ENCODE results near the gene PAOX. TPM values are rescaled to one million over a fixed set of nuclear protein-coding genes. Genes with fewer than 3 reads are reported as not detected.

Gene PAOX
- total and polyA plus RNA-seq, 2 of the 13 experiments (the other 11 are each of a cell fraction or from before 2014, with no cell fraction given): 0.49 to 0.77 TPM

DNA sequence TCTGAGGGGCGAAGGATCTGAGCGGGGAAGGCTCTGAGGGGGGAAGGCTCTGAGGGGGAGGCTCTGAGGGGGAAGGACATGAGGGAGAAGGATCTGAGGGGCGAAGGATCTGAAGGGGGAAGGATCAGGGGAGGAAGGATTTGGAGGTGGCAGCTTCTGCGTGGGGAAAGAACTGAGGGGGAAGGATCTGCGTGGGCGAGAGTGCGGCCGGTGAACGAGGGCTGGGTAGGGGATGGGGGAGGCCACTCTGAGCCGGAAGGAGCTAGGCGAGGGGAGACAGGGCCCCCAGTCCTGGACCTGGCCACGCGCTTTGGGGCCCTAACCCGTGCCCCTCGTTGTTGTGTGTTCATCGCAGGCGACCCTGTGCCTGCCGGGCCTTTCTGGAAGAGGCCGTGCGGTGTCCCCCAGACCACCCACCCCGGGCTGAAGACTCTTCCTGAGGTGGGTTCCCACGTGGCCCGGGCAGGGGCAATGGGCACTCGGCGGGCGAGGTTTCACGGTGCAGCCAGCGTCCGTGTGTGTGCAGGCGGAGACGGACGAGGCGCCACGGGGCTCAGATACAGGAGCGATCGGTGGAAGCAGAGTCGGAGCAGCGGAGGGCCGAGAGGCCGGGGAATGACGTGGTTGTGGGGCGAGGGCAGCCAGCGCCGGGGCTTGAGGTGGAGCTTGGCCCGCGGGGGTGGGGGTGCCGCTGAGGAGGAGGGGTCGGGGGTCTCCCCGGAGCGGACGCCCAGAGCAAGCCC is 44.4 kb upstream of the PAOX start (continued):
- TF ChIP-seq, protein P1, sequence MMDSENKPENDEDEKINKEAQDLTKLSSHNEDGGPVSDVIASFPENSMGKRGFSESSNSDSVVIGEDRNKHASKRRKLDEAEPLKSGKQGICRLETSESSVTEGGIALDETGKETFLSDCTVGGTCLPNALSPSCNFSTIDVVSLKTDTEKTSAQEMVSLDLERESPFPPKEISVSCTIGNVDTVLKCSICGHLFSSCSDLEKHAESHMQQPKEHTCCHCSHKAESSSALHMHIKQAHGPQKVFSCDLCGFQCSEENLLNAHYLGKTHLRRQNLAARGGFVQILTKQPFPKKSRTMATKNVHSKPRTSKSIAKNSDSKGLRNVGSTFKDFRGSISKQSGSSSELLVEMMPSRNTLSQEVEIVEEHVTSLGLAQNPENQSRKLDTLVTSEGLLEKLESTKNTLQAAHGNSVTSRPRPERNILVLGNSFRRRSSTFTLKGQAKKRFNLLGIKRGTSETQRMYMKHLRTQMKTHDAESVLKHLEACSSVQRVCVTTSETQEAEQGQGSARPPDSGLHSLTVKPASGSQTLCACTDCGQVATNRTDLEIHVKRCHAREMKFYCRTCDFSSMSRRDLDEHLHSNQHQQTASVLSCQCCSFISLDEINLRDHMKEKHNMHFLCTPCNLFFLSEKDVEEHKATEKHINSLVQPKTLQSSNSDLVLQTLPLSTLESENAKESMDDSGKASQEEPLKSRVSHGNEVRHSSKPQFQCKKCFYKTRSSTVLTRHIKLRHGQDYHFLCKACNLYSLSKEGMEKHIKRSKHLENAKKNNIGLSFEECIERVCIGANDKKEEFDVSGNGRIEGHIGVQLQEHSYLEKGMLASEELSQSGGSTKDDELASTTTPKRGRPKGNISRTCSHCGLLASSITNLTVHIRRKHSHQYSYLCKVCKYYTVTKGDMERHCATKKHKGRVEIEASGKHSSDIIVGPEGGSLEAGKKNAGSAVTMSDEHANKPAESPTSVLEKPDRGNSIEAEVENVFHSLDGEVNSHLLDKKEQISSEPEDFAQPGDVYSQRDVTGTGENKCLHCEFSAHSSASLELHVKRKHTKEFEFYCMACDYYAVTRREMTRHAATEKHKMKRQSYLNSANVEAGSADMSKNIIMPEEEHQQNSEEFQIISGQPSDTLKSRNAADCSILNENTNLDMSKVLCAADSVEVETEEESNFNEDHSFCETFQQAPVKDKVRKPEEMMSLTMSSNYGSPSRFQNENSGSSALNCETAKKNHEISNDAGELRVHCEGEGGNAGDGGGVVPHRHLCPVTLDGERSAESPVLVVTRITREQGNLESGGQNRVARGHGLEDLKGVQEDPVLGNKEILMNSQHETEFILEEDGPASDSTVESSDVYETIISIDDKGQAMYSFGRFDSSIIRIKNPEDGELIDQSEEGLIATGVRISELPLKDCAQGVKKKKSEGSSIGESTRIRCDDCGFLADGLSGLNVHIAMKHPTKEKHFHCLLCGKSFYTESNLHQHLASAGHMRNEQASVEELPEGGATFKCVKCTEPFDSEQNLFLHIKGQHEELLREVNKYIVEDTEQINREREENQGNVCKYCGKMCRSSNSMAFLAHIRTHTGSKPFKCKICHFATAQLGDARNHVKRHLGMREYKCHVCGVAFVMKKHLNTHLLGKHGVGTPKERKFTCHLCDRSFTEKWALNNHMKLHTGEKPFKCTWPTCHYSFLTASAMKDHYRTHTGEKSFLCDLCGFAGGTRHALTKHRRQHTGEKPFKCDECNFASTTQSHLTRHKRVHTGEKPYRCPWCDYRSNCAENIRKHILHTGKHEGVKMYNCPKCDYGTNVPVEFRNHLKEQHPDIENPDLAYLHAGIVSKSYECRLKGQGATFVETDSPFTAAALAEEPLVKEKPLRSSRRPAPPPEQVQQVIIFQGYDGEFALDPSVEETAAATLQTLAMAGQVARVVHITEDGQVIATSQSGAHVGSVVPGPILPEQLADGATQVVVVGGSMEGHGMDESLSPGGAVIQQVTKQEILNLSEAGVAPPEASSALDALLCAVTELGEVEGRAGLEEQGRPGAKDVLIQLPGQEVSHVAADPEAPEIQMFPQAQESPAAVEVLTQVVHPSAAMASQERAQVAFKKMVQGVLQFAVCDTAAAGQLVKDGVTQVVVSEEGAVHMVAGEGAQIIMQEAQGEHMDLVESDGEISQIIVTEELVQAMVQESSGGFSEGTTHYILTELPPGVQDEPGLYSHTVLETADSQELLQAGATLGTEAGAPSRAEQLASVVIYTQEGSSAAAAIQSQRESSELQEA (CRISPR knock-in tag; IDR thresholded peaks at IDR 0.05; ENCODE audit: not compliant biosample characterization): no peak
- TF ChIP-seq, protein P2, sequence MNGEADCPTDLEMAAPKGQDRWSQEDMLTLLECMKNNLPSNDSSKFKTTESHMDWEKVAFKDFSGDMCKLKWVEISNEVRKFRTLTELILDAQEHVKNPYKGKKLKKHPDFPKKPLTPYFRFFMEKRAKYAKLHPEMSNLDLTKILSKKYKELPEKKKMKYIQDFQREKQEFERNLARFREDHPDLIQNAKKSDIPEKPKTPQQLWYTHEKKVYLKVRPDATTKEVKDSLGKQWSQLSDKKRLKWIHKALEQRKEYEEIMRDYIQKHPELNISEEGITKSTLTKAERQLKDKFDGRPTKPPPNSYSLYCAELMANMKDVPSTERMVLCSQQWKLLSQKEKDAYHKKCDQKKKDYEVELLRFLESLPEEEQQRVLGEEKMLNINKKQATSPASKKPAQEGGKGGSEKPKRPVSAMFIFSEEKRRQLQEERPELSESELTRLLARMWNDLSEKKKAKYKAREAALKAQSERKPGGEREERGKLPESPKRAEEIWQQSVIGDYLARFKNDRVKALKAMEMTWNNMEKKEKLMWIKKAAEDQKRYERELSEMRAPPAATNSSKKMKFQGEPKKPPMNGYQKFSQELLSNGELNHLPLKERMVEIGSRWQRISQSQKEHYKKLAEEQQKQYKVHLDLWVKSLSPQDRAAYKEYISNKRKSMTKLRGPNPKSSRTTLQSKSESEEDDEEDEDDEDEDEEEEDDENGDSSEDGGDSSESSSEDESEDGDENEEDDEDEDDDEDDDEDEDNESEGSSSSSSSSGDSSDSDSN (CRISPR knock-in tag; IDR thresholded peaks at IDR 0.05): peak; percentile 31; the same call in 1 of the 2 replicates

Measured in HepG2 (cell line).